H9 (cell line): ENCODE measurements around the gene MAPK12. TPM values are rescaled to one million over a fixed set of nuclear protein-coding genes. Genes with fewer than 3 reads are reported as not detected.

Experiments
- DNase-seq: peaks from one replicate; pipeline ENCODE4 v3.0.0-alpha.2; 2017
- H2AFZ ChIP-seq: one replicate; pipeline ENCODE4 v1.6.1; 2013; ENCODE audit warnings: mild to moderate bottlenecking, low read length, control low read depth, moderate library complexity
- H2AK5ac ChIP-seq: 2 replicates; pipeline ENCODE4 v1.6.1; 2013; ENCODE audit warnings: low read length, control low read depth, mixed read lengths; ENCODE audit not compliant: insufficient read length
- H2BK120ac ChIP-seq: one replicate; pipeline ENCODE4 v1.6.1; 2013; ENCODE audit warnings: low read depth, mild to moderate bottlenecking, low read length, control low read depth, inconsistent platforms; ENCODE audit not compliant: poor library complexity, severe bottlenecking
- H2BK12ac ChIP-seq: 2 replicates; pipeline ENCODE4 v1.6.1; 2013; ENCODE audit warnings: low read length, control low read depth, mixed read lengths, low read depth; ENCODE audit not compliant: insufficient read length
- H2BK15ac ChIP-seq: 2 replicates; pipeline ENCODE4 v1.6.1; 2013; ENCODE audit warnings: low read depth, low read length, control low read depth
- H2BK20ac ChIP-seq: one replicate; pipeline ENCODE4 v1.6.1; 2013; ENCODE audit warnings: low read depth, mild to moderate bottlenecking, low read length, control low read depth, inconsistent platforms; ENCODE audit not compliant: poor library complexity, severe bottlenecking
- H2BK5ac ChIP-seq: 2 replicates; pipeline ENCODE4 v1.6.1; 2013; ENCODE audit warnings: low read length, control low read depth, mixed read lengths; ENCODE audit not compliant: insufficient read length
- H3K14ac ChIP-seq: 2 replicates; pipeline ENCODE4 v1.6.1; 2013; ENCODE audit warnings: low read length, control low read depth; ENCODE audit not compliant: insufficient read depth
- H3K18ac ChIP-seq: 2 replicates; pipeline ENCODE4 v1.6.1; 2013; ENCODE audit warnings: low read depth, mild to moderate bottlenecking, mixed read lengths, low read length, control low read depth; ENCODE audit not compliant: insufficient read length
- H3K23ac ChIP-seq: 2 replicates; pipeline ENCODE4 v1.6.1; 2013; ENCODE audit warnings: low read length, control low read depth, mixed read lengths, low read depth; ENCODE audit not compliant: insufficient read length
- H3K23me2 ChIP-seq: 2 replicates; pipeline ENCODE4 v1.6.1; 2013; ENCODE audit warnings: low read depth, mild to moderate bottlenecking, mixed read lengths, low read length, control low read depth; ENCODE audit not compliant: insufficient read length, poor library complexity, severe bottlenecking
- H3K27ac ChIP-seq: 2 replicates; pipeline ENCODE4 v1.5.1; 2013; ENCODE audit warnings: low read length, control low read depth, mixed read lengths, low read depth; ENCODE audit not compliant: insufficient read length
- H3K27me3 ChIP-seq: 2 replicates; pipeline ENCODE4 v1.6.1; 2013; ENCODE audit warnings: low read length, control low read depth, inconsistent platforms; ENCODE audit not compliant: insufficient read depth
- H3K4ac ChIP-seq: 2 replicates; pipeline ENCODE4 v1.6.1; 2013; ENCODE audit warnings: low read depth, mild to moderate bottlenecking, control low read depth, inconsistent platforms, low read length, moderate library complexity
- H3K4me1 ChIP-seq: 2 replicates; pipeline ENCODE4 v1.6.1; 2013; ENCODE audit warnings: low read length, control low read depth, inconsistent platforms; ENCODE audit not compliant: insufficient read depth
- H3K4me2 ChIP-seq: 2 replicates; pipeline ENCODE4 v1.6.1; 2013; ENCODE audit warnings: low read length, control low read depth, mixed read lengths; ENCODE audit not compliant: insufficient read length, insufficient read depth
- H3K56ac ChIP-seq: 2 replicates; pipeline ENCODE4 v1.6.1; 2013; ENCODE audit warnings: low read depth, mild to moderate bottlenecking, mixed read lengths, low read length, control low read depth; ENCODE audit not compliant: insufficient read length
- H3K79me1 ChIP-seq: 2 replicates; pipeline ENCODE4 v1.6.1; 2013; ENCODE audit warnings: low read depth, mild to moderate bottlenecking, moderate library complexity, low read length, control low read depth, inconsistent platforms; ENCODE audit not compliant: insufficient read depth, poor library complexity, severe bottlenecking
- H3K79me2 ChIP-seq: 2 replicates; pipeline ENCODE4 v1.6.1; 2013; ENCODE audit warnings: low read length, control low read depth, inconsistent platforms; ENCODE audit not compliant: insufficient read depth
- H3K9ac ChIP-seq: 2 replicates; pipeline ENCODE4 v1.6.1; 2013; ENCODE audit warnings: low read length, control low read depth, mixed read lengths; ENCODE audit not compliant: insufficient read length; ENCODE audit errors: extremely low read depth
- H3K9me3 ChIP-seq: one replicate; pipeline ENCODE4 v1.6.1; 2013; ENCODE audit warnings: low read depth, low read length, inconsistent platforms; ENCODE audit not compliant: control insufficient read depth
- H3T11ph ChIP-seq: one replicate; pipeline ENCODE4 v1.6.1; 2013; ENCODE audit warnings: mild to moderate bottlenecking, low read length, control low read depth, inconsistent platforms
- H4K20me1 ChIP-seq: one replicate; pipeline ENCODE4 v1.6.1; 2013; ENCODE audit not compliant: control insufficient read depth, insufficient read length, insufficient read depth
- H4K5ac ChIP-seq: 2 replicates; pipeline ENCODE4 v1.6.1; 2013; ENCODE audit warnings: low read depth, mild to moderate bottlenecking, mixed read lengths, low read length, control low read depth; ENCODE audit not compliant: insufficient read length
- H4K8ac ChIP-seq: replicated peaks from 2 replicates; pipeline ENCODE4 v1.6.1; 2013; ENCODE audit warnings: low read length, control low read depth, mixed read lengths, low read depth; ENCODE audit not compliant: insufficient read length
- H4K91ac ChIP-seq: 2 replicates; pipeline ENCODE4 v1.6.1; 2013; ENCODE audit warnings: low read depth, mild to moderate bottlenecking, moderate library complexity, mixed read lengths, low read length, control low read depth; ENCODE audit not compliant: insufficient read length
- H3K27ac Mint-ChIP-seq, 3 experiments: 2 replicates in 2 of 3; 3 replicates in 1 of 3; pipeline ENCODE4 v1.8.0; 2020 to 2021; ENCODE audit warnings: mixed read lengths in 3 of 3, mild to moderate bottlenecking in 1 of 3, moderate library complexity in 1 of 3
- H3K27me3 Mint-ChIP-seq: 2 replicates; pipeline ENCODE4 v1.8.0; 2021; ENCODE audit warnings: low read depth, mild to moderate bottlenecking, moderate library complexity, mixed read lengths
- H3K36me3 Mint-ChIP-seq, 3 experiments: 2 replicates in 2 of 3; 3 replicates in 1 of 3; pipeline ENCODE4 v1.8.0; 2020 to 2021; ENCODE audit warnings: low read depth in 3 of 3, mixed read lengths in 3 of 3; ENCODE audit not compliant: insufficient read depth in 1 of 3
- H3K4me1 Mint-ChIP-seq, 2 experiments: 2 replicates each; pipeline ENCODE4 v1.8.0; 2020; ENCODE audit warnings: mixed read lengths in 2 of 2
- H3K4me3 Mint-ChIP-seq, 2 experiments: 2 replicates in 1 of 2; 3 replicates in 1 of 2; pipeline ENCODE4 v1.8.0; 2020 to 2021; ENCODE audit warnings: mild to moderate bottlenecking in 2 of 2, mixed read lengths in 2 of 2, moderate library complexity in 1 of 2
- H3K9me3 Mint-ChIP-seq, 2 experiments: 2 replicates in 1 of 2; 3 replicates in 1 of 2; pipeline ENCODE4 v1.8.0; 2020; ENCODE audit warnings: mild to moderate bottlenecking in 2 of 2, mixed read lengths in 2 of 2, moderate library complexity in 1 of 2
- CTCF ChIP-seq: fragments of 200-600 bp; sonication (generic); conservative IDR thresholded peaks from 3 replicates; pipeline ENCODE4 v1.8.0; 2021; ENCODE audit warnings: antibody characterized with exemption, mild to moderate bottlenecking
- WGBS: extraction: QIAGEN DNeasy Blood & Tissue Kit; methylation state at CpG from one replicate; pipeline ENCODE4 v1.1.7; 2013; ENCODE audit warnings: missing lambda C conversion rate, low lambda C conversion rate, mixed read lengths; ENCODE audit not compliant: insufficient read length; ENCODE audit errors: extremely low coverage; 5-methylcytosine and 5-hydroxymethylcytosine counted together
- total RNA-seq: library from RNA; stranded (reverse); gene quantifications from 2 replicates; pipeline ENCODE4 v1.2.1, GENCODE V29; 2021

Gene MAPK12
- total RNA-seq, 1 experiment from 2014 or later = 31.3 TPM

- DNase-seq = no peak
- Histone ChIP-seq H3K23ac (no peak overlapping the region), H3K9me3 (no peaks in the 10 kb centered on the region), H2BK12ac (no peak overlapping the region), H4K91ac (no peak overlapping the region), H3K56ac (no peak overlapping the region), H2BK15ac (no peak overlapping the region), H3K4me1 (no peaks in the 10 kb centered on the region), H3K79me1 (no peaks in the 10 kb centered on the region), H2AFZ (no peak overlapping the region), H2BK120ac (no peak overlapping the region), H4K8ac (no peak overlapping the region), H3K9ac (no peak overlapping the region), H3K27me3 (no peaks in the 10 kb centered on the region; the same call in 1 of the 2 replicates), H3K14ac (no peak overlapping the region), H2BK20ac (no peak overlapping the region), H4K20me1 (no peaks in the 10 kb centered on the region), H3K18ac (no peak overlapping the region), H3K4ac (no peak overlapping the region), H3K79me2 (no peaks in the 10 kb centered on the region), H2BK5ac (no peak overlapping the region), H2AK5ac (no peak overlapping the region), H4K5ac (no peak overlapping the region), H3K27ac (no peak overlapping the region), H3K4me2 (no peak overlapping the region), H3T11ph (no peak overlapping the region), H3K23me2 (peaks cover 8% of the 10 kb centered on the region)
- no peak for TF ChIP-seq CTCF
- Mint-ChIP-seq H3K4me1 (peaks cover 8 to 12% of the 10 kb centered on the region in 2 experiments), H3K27ac (no peak overlapping the region; a peak in 1 of 7 replicates), H3K36me3 (no peaks in the 10 kb centered on the region), H3K9me3 (peaks cover 2 to 3% of the 10 kb centered on the region in 2 experiments; a peak in 2 of 5 replicates), H3K27me3 (peaks cover 64% of the 10 kb centered on the region), H3K4me3 (peak overlapping the region; percentile 63 to 78)
- WGBS = no CpG with 5 or more reads among the region's 7 CpGs
Observed at GRCh38 chr22:50262460-50262911, 1.0 kb upstream of the MAPK12 start.
